GM19193 (cell line): ENCODE data around the gene MYL1.

Experiments
- POLR2A ChIP-seq: IDR thresholded peaks from 4 replicates; pipeline ENCODE4 v1.6.1; 2011; ENCODE audit not compliant: insufficient read depth, insufficient read length; ENCODE audit errors: extremely low read depth

Gene MYL1

DNA sequence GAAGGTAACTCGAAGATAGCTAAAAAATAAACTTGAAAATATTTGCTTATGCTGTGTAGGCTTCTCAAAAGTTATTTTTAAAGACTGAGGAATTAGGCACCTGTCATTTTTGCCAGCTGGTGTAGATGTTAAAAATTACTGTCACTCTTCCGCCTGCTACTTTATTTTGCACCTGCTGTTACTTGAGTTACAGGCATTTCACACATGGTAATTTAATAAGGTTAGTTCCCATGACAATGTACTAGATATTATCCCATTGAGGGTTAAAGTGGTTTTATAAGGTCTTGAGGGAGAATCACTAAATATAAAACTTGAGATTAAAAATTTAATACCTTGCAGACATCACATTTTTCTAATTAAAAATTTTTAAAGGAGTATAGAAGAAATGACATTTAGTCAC lies 26.6 kb downstream of the MYL1 start:
- no peak for TF ChIP-seq POLR2A

DNA sequence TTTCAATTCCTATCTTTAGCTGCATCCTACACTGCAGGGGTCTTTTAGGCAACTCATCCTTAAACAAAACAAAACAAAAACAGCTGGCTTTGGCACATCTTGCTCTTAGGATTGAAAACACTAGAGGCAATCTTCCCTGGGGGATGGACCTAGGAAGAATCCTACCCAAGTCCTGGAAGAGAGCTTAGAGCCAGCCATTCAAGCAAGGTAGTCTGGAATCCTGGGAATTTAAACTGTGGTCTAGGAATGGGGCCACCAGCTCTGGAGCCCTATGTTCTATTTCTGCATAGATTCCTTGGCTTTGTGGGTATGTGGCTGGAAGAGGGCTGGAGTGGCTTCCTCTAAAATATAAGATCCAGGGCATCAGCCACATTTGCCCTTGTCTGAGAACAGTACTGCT lies 27.7 kb downstream of the MYL1 start:
- no peak for TF ChIP-seq POLR2A

DNA sequence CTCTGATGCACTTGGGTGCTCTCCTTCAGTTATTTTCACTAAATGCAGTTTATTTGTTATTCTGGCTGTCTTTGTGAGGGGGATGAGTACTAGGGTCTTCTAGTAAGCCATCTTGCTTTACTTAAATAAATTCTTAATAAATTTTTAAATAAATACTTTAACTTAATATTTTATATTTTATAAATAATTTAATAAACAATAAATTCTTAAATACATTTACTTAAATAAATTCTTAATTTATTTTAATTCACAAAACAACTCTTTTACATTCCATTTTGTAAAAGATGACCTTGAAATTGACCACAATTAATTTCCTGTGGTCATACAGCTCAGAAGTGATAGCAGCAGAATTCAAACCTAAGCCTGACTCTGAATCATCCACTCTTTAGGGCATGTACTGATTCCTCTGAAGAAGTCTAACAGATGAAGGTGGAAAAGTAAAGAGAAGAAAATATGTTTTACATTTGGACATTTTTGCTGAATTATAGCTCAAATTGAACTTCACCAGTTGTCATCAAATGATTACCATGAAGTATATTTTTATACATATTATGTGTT lies 28.8 kb downstream of the MYL1 start:
- TF ChIP-seq POLR2A = no peak

DNA sequence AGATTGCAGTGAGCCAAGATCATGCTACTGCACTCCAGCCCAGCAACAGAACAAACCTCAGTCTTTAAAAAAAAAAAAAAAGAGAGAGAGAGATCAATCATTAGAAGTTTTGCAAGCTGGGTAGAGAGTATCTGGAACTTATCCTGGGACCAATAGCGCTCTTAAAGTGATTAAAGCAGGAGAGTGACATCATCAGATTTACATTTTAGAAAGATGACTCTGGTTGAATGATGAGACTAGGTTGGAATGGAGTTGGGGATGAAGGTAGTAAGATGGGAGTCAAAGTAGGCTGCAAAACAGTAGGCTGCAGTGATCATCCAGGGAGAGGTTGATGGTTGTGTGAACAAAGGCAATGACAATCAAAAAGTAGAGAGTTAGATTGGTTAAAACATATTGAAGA lies 37.8 kb downstream of the MYL1 start:
- TF ChIP-seq POLR2A = no peak

DNA sequence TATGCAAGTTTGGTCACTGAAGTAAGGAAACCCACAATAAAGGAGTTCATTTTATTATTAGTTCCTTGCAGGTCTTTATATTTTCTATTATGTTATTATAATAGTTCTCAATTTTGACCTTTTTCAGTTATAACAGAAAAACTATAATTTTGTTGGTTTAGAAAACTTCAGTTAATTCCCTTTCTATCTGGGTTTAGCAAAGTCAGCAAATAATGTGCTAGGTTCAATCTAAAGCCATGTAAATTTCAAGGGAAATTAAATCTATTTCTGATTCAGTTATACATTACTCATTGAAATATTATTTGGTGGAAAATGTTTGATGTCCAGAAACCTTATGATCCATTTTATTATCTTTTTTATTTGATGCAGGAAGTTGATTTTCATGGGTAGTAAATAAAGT lies 43.7 kb downstream of the MYL1 start:
- no peak for TF ChIP-seq POLR2A

DNA sequence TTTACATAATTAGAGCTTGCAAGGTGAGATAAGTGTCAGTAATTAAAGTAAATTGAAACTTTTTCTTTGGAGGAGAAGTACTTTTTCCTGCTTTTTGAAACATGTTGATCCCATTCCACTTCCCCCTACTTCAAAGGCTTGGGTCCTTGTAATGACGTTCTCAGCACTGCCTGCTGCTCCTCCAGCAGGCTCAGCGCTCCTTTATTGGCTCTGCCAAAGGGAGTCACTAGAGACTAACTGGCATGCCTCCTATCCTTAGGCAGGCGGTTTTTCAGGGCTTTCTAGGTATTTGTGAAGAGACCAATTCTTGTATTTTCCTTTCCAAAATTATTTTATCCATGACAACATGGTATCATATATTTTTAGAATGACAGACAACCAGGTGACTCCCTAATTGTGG lies 45.8 kb downstream of the MYL1 start:
- TF ChIP-seq POLR2A = no peak

DNA sequence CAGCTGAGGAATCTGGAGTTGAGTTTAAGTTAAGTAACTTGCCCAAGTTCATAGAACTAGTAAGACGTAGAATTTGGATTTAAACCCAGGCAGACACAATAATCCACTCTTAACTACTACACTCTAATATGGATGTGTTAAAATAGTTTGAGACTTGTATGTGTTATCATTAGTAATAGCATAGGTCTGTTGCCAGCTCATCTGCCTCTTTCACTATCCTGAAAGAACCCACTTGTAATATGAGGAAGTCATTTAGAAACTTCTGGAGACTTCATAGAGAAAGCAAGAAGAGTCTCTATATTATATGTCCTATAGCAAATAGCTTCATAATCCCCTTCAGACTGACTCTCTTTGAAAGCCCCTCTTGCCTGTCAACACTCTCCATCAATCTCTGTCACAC lies 46.7 kb downstream of the MYL1 start:
- no peak for TF ChIP-seq POLR2A

- TF ChIP-seq POLR2A = no peak
These were observed 47.3 kb downstream of the MYL1 start for GRCh38 chr2:210267698-210268097.

GRCh38 chr2:210264282-210264681 lies 50.7 kb downstream of the MYL1 start:
- no peak for TF ChIP-seq POLR2A

- no peak for TF ChIP-seq POLR2A
These were observed 51.1 kb downstream of the MYL1 start for GRCh38 chr2:210263841-210264240.

DNA sequence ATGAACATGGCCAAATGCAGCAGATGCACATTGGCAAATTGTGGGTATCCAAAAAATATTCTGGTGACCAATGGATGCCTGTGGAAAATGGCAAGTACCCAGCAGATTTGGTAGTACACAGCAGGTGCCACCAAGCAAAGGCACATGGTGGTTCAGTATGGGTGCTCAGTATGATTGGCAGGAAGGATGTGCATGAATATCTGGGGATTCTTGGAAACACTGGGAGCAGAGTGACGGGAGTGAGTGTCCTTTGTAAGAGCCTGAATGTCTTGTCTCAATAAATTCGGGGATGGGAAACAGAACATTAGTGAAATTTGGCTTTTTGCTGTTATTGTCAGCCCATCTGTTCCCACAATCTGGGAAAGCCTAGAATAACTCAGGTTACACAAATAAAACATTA lies 52.9 kb downstream of the MYL1 start:
- TF ChIP-seq POLR2A = no peak

GRCh38 chr2:210259687-210260086 lies 55.3 kb downstream of the MYL1 start:
- no peak for TF ChIP-seq POLR2A

DNA sequence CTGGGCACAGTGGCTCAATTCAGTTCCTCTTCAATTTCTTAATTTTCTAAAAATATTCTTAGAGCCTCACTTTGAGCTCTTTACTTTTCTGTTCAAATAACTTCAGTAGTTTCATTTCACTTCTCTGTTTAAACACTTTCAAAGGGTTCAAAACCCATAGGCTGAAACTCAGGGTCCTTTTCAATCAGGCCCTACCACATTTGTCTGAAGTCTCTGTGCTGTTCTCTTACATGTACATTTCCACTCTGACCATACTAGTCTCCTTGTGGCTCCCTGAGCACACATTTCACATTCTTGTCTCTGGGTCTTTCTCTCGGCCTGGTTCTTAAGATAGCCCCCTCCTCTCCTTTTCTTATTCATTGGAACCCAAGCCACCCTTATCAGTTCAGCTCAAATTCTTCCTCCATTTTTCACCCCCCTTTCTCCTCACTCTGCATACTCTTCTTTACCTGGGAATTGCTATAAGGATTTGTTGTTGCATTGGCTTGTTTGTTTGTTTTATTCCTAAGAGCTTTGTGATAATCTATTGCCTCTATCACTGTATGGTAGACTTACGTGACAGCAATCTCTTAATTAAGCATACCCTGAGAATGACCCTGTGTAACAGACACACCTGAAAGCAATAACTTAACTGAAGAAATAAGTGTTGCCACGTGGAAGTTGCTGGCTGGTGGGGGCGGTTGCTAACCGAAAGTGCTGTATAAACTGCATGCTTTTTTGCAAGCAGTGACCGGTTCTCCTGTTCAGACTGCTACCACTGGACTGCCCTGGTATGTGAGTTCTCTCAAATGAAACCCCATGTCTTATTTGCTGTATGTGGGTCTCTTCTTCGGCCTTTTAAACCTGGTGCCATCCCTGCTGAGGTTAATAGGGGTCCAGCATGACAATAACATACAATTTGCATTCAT lies 62.0 kb downstream of the MYL1 start:
- no peak for TF ChIP-seq POLR2A

GRCh38 chr2:210250622-210251021 lies 64.4 kb downstream of the MYL1 start:
- no peak for TF ChIP-seq POLR2A
